SJCRH30 (cell line): ENCODE measurements around the gene ERFE. TPM values are rescaled to one million over a fixed set of nuclear protein-coding genes. Genes with fewer than 3 reads are reported as not detected.

Experiments used
- DNase-seq, 2 experiments: peaks; one replicate each; pipeline ENCODE4 v3.0.0-alpha.2; 2015 to 2020
- H3K27ac ChIP-seq: fragments of 250-450 bp; sonication (Bioruptor Pico); 2 replicates; pipeline ENCODE4 v1.5.1; 2020; ENCODE audit warnings: mild to moderate bottlenecking, moderate library complexity
- H3K27me3 ChIP-seq: fragments of 250-450 bp; sonication (Bioruptor Pico); 2 replicates; pipeline ENCODE4 v1.5.1; 2020; ENCODE audit warnings: mild to moderate bottlenecking, moderate library complexity
- H3K36me3 ChIP-seq: fragments of 250-450 bp; sonication (Bioruptor Pico); 2 replicates; pipeline ENCODE4 v1.5.1; 2020; ENCODE audit warnings: mild to moderate bottlenecking, moderate library complexity
- H3K4me1 ChIP-seq: fragments of 250-450 bp; sonication (Bioruptor Pico); 2 replicates; pipeline ENCODE4 v1.5.1; 2020; ENCODE audit warnings: mild to moderate bottlenecking, moderate library complexity
- H3K4me3 ChIP-seq: fragments of 250-450 bp; sonication (Bioruptor Pico); 2 replicates; pipeline ENCODE4 v1.5.1; 2020; ENCODE audit warnings: mild to moderate bottlenecking, moderate library complexity
- H3K9me3 ChIP-seq: fragments of 250-450 bp; sonication (Bioruptor Pico); replicated peaks from 2 replicates; pipeline ENCODE4 v1.5.1; 2020; ENCODE audit warnings: mild to moderate bottlenecking, moderate library complexity
- total RNA-seq: library from RNA; depleted of rRNA; stranded (reverse); fragments of >200 nt; shearing (Covaris generic); gene quantifications from 2 replicates; pipeline ENCODE4 v1.2.3, GENCODE V29; 2014

The ERFE gene
- total RNA-seq, 1 experiment from 2014 or later, result 10.4 TPM

DNA sequence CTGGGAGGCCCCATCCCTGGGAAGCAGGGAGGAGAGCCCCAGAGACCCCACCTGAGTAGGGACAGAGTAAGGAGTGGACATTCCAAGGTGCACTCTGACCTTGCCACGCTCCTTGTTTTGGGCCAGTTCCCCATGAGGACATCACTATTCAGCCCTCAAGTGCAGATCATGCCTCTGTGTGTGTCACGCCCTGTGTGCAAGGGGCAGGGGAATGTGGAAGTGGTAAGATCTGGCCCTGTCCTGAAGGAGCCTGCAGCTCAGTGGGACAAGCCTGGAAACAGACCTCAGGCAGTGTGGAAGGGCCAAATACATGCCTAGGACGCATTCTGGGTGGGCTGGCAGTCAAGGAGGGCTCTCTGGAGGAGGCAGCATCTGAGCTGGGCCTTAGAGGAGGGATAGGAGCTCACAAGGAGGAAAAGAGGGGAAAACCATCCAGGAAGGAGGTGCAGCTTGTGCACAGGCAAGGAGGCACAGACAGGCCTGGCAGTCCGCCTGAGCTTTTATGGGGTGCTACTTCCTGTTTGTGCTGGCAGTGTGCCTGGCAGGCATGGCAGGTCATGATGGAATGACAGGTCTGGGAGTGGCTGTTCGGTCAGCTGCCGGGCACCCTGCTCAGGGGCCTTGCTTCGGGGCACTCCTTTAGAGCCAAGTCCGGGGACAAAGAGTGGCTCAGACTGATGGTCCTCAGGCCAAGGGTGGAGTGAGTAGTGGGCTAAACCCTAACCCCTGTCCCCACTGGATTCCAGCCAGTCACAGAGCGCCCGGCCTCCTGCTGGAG, 17.0 kb upstream of the ERFE start:
- no peaks in the 10 kb centered on the region for H3K9me3 ChIP-seq
- no peaks in the 10 kb centered on the region for H3K36me3 ChIP-seq
- H3K27me3 ChIP-seq, result no peaks in the 10 kb centered on the region
- H3K4me3 ChIP-seq, result no peak overlapping the region
- peak; percentile 75 to 78 for DNase-seq
- peak overlapping the region; percentile 57; the same call in 1 of the 2 replicates for H3K27ac ChIP-seq
- H3K4me1 ChIP-seq, result peaks cover 59% of the 10 kb centered on the region

DNA sequence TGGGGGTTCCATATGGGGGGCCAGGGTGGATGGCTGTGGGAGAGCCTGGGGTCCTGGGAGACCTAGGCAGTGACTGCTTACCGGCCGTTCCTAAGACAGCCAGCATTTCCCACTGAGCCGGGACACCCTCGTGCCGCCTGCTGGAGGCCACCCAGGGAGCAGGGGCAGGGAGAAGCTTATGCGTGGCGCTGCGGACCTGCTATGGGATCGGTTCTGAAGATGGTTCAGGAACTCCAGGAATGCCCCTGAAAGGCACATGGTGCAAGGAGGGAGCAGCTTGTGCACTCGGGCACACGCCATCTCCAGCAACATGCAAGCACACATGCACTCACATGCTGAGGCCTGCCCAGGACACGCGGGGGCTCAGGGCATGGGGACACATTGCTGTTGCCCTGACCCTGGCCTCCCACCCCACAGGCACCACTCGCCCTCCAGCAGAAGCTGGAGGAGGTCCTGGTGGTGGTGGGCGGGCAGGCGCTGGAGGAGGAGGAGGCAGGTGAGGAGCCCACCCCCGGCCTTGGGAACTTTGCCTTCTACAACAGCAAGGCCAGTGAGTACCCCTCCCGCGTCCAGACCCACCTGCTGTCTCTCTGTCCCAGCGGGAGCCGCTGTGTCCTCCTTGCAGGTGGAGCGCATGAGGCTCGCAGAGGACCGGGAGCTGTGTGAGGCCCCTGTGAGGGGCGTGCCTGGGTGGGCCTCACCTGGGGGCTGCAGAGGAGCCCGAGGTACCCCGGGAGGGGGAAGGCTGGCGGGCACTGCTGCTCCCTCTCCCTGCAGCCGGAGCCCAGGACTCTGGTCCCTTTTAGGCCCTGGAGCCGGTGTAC, 16.2 kb upstream of the ERFE start:
- DNase-seq, result peak; percentile 36 to 51
- Histone ChIP-seq H3K4me3 (no peak overlapping the region), H3K4me1 (peaks cover 55% of the 10 kb centered on the region), H3K9me3 (no peaks in the 10 kb centered on the region), H3K27ac (peak overlapping the region; percentile 57; the same call in 1 of the 2 replicates), H3K27me3 (no peaks in the 10 kb centered on the region), H3K36me3 (no peaks in the 10 kb centered on the region)

DNA sequence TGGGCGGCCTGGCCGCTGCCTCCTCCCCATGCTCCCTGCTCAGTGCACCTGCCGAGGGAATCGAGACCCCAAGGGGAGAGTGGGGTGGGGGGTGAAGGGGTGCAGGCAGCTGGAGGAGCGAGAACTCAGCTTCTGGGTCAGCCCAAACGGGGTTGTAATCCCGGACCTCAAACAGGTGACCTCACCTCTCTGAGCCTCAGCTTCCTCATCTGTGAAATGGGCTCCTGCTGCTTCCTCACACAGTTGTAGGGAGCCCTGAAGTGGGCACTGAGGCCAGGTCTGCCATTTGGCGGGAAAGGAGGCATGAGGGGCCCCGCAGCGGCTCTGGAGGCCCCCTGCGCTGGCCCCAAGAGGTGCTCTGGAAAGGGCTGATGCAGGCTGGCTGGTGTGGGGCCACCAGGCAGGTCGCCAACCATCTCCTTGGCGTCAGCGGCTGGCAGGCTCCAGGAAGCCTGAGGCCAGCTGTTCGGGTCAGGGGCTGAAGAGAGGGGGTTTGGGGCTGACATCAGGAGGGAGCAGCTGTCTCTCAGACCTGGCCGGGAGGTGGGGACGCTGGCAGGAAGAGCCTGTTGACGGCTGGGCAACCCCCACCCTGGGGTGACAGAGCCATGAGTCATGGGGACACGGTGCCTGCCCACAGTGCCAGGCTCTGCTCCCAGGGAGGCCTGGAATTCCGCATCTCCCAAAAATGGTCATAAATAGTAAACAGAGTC, 15.4 kb upstream of the ERFE start:
- H3K9me3 ChIP-seq, result no peaks in the 10 kb centered on the region
- no peaks in the 10 kb centered on the region for H3K36me3 ChIP-seq
- peak; percentile 89 to 93 for DNase-seq
- H3K4me3 ChIP-seq, result no peak overlapping the region
- H3K27me3 ChIP-seq, result no peaks in the 10 kb centered on the region
- peak overlapping the region; percentile 57 for H3K27ac ChIP-seq
- peaks cover 47% of the 10 kb centered on the region for H3K4me1 ChIP-seq

DNA sequence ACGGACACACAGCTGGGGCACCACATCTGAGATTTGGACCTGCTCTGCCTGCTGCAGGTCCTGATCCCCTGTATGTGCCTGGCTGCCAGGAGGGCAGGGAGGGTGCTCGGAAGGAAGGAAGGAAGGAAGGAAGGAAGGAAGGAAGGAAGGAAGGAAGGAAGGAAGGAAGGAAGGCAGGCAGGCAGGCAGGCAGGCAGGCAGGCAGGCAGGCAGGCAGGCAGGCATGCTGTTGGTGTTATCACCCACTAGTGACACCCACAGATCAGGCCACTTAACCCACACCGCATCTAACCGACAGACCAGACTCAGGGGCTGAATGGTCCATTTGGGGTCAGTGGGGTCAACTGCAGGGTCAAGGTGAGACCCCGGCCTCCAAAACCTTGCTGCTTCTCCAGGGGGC, 14.5 kb upstream of the ERFE start:
- no peaks in the 10 kb centered on the region for H3K9me3 ChIP-seq
- no peaks in the 10 kb centered on the region for H3K36me3 ChIP-seq
- no peak overlapping the region for H3K4me3 ChIP-seq
- DNase-seq, result no peak
- H3K4me1 ChIP-seq, result peaks cover 43% of the 10 kb centered on the region
- H3K27me3 ChIP-seq, result no peaks in the 10 kb centered on the region
- peak overlapping the region; percentile 57; the same call in 1 of the 2 replicates for H3K27ac ChIP-seq

DNA sequence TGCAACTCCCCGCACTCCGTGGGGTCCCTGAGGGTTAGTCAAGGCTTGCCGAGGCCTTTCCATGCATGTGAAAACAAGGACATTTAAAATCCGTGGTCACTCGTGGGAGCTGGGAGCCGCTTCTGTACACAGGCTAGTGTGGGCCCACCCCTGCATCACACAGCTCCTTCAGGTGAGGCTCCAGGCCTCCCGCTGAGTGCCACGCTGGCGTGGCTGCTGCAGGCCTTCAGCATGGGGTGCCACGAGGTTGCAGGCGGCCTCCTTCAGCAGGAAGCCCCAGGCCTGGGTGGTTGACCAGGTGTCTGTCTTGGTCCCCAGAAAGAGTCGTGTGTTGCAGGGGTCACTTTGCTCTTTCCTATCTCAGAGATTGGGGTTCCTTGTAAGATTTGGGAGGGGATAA, 13.7 kb upstream of the ERFE start:
- Histone ChIP-seq H3K27ac (no peak overlapping the region), H3K36me3 (no peaks in the 10 kb centered on the region), H3K4me1 (peaks cover 41% of the 10 kb centered on the region), H3K4me3 (no peak overlapping the region), H3K27me3 (no peaks in the 10 kb centered on the region), H3K9me3 (no peaks in the 10 kb centered on the region)
- no peak for DNase-seq

DNA sequence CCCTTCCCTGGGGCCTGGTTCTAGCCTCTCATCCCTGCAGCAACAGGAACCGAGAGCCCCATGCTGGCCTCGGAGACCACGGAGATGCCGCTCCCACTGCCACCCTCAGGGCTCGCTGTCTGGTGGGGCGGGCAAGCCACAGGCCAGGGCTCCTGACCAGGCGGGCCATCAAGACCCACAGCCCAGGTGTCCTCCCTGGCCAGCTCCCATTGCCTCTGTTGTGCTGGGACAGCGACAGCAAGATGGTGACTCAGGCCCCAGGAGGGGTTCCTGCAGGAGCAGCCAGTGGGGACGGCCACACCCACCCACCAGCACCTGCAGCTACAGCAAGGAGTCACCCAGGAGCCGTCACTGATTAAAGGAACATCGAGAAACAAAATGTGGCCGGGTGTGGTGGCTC, 12.9 kb upstream of the ERFE start:
- Histone ChIP-seq H3K27ac (no peak overlapping the region), H3K4me3 (no peak overlapping the region), H3K27me3 (no peaks in the 10 kb centered on the region), H3K9me3 (no peaks in the 10 kb centered on the region), H3K36me3 (no peaks in the 10 kb centered on the region), H3K4me1 (peaks cover 48% of the 10 kb centered on the region)
- no peak for DNase-seq

DNA sequence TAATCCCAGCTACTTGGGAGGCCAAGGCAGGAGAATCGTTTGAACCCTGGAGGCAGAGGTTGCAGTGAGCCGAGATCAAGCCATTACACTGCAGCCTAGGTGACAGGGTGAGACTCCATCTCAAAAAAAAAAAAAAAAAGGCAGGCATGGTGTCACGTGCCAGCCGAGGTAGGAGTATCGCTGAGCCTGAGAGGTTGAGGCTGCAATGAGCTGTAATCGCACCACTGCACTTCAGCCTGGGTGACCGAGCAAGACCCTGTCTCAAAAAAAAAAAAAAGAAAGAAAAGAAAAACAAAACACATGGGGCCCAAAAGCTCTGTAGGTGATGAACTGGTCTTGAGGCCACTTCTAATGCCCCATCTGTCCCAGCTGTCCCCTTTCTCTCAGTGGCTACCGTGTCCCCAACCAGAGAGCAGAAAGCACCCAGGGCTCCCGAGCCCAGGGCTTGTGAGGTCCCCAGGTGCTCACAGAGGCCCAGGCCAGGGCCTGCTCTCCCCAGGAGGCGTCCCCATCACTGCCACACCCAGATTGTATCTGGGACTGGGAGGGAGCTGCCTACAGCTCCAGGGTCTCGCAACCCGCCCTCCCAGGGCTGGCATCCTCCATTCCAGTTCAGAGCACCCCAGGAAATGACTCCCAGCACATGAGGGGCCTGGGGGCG, 11.8 kb upstream of the ERFE start:
- peaks cover 44% of the 10 kb centered on the region for H3K4me1 ChIP-seq
- H3K4me3 ChIP-seq, result no peak overlapping the region
- H3K36me3 ChIP-seq, result no peaks in the 10 kb centered on the region
- no peaks in the 10 kb centered on the region for H3K9me3 ChIP-seq
- H3K27me3 ChIP-seq, result no peaks in the 10 kb centered on the region
- H3K27ac ChIP-seq, result no peak overlapping the region
- DNase-seq, result no peak

DNA sequence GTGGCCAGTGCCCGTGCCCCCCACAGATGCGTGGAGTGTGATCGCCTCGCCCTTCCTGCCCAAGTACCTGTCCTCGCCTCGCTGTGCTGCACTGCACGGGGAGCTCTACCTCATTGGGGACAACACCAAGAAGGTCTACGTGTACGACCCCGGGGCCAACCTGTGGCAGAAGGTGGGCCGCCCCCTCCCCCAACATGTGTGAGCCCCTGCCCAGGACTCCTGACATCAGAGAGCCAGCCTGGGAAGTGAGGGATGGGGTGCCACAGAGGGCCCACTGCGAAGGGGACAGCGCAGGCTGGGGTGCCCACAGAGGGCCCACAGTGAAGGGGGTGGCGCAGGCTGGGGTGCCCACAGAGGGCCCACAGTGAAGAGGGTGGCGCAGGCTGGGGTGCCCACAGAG, 9.8 kb upstream of the ERFE start:
- Histone ChIP-seq H3K4me3 (no peak overlapping the region), H3K9me3 (no peaks in the 10 kb centered on the region), H3K27ac (peak overlapping the region; percentile 65; the same call in 1 of the 2 replicates), H3K36me3 (no peaks in the 10 kb centered on the region), H3K27me3 (no peaks in the 10 kb centered on the region), H3K4me1 (peaks cover 24% of the 10 kb centered on the region)
- DNase-seq, result no peak

DNA sequence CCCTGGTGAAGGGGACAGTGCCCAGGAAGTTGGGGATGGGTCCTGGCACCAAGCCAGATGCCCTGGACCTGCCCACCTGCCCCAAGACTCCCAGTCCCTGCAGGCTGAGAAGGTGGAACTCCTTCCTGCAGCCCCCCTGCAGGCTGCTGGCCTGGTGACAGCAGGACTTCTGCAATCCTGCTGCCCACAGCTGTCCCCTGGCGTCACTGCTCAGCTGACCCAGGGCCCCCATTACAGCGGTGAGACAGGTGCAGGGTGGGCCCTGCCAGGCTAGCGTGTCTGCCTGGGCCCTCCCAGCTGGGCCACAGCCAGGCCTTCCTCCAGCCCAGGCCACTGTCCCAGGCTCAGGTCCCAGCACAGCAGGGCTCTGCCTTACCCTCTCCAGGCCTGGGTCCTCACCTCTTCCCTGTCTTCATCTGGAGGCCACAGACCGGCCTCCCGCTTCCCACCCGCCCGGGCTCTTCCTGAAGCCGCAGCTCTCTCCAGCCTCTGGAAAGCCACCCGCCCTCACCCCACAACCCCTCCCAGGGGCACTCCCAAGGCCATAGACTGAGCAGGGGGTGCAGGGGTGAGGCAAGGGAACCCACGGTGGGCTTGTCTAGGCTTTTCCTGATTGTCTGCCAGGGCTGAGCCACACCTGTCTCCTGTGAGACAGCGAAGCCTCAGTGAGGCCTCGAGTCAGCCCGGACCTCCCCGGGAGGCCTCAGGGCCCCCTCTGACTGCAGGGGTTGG, 8.8 kb upstream of the ERFE start:
- peak; percentile 94 to 95 for DNase-seq
- H3K27me3 ChIP-seq, result no peaks in the 10 kb centered on the region
- no peaks in the 10 kb centered on the region for H3K36me3 ChIP-seq
- no peaks in the 10 kb centered on the region for H3K9me3 ChIP-seq
- H3K4me3 ChIP-seq, result no peak overlapping the region
- H3K27ac ChIP-seq, result peak overlapping the region; percentile 65
- peaks cover 25% of the 10 kb centered on the region for H3K4me1 ChIP-seq

DNA sequence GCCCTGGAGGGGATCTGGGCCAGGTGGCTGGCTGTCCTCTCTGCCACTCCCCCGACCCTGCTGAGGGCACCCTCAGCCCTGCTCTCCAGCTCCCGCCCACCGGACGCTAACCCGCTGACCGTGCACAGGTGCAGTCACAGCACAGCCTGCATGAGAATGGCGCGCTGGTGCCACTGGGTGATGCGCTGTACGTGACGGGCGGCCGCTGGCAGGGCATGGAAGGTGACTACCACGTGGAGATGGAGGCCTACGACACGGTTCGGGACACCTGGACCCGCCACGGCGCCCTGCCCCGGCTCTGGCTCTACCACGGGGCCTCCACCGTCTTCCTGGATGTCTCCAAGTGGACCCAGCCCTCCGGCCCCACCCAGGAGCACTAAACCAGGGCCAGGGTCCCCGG, 8.1 kb upstream of the ERFE start:
- no peak for DNase-seq
- Histone ChIP-seq H3K9me3 (no peaks in the 10 kb centered on the region), H3K27me3 (no peaks in the 10 kb centered on the region), H3K36me3 (no peaks in the 10 kb centered on the region), H3K4me3 (no peak overlapping the region), H3K27ac (peak overlapping the region; percentile 65), H3K4me1 (peaks cover 30% of the 10 kb centered on the region)

DNA sequence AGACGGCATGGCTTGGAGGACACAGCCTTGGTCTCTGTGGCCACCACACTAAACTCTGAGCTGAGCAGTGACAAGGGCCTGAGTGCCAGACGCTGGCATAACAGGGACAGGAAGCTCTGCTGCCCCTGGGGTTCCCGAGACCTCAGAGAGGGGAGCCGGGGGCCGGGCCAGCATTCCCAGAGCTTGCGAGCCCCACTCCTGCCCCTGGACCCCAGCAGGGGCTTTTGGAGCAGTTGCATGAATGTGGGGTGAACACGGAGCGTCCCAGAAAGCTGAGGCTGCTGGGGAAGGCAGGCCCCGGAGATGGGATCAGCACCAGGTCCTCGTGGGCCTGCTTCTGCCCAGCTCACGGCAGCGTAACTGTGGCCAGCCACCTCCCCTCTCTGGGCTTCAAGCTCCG, 7.6 kb upstream of the ERFE start:
- H3K4me1 ChIP-seq, result peaks cover 36% of the 10 kb centered on the region

DNA sequence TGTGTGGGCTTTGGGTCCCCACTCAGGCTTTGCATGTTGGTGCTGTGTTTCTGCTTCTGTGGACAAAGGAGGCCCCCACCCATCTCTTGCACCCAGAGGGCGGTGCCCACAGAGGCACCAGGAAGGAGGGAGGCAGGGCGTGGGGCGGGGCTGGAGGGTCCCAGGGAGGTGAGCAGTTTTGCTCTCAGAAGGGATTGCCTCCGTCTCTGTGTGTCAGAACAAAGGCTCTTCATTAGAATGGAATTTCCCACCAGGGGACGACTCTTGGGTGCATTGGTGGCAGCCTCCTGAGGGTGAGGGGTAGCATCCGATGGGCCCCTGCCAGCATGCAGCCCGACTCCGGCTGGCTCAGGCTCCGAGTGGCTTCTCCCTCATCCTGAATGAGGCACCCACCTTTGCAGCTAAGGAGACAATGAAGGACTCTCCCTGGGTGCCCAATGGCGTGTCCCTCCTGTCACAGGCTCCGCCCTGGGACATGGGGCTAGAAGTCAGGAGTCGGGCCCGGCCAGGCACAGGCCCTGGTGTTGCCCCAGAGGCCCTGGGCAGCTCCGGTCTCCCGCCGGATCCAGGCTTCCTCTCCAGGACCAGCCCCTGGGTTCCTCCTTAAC, 7.0 kb upstream of the ERFE start:
- no peak for DNase-seq
- H3K27ac ChIP-seq, result no peak overlapping the region
- no peaks in the 10 kb centered on the region for H3K9me3 ChIP-seq
- no peaks in the 10 kb centered on the region for H3K36me3 ChIP-seq
- no peak overlapping the region for H3K4me3 ChIP-seq
- H3K4me1 ChIP-seq, result peaks cover 39% of the 10 kb centered on the region
- H3K27me3 ChIP-seq, result no peaks in the 10 kb centered on the region

More for the DNA sequence above, 7.6 kb upstream of the ERFE start:
- no peak for DNase-seq
- no peaks in the 10 kb centered on the region for H3K27me3 ChIP-seq
- H3K27ac ChIP-seq, result peak overlapping the region; percentile 65
- no peak overlapping the region for H3K4me3 ChIP-seq
- no peaks in the 10 kb centered on the region for H3K36me3 ChIP-seq
- no peaks in the 10 kb centered on the region for H3K9me3 ChIP-seq

DNA sequence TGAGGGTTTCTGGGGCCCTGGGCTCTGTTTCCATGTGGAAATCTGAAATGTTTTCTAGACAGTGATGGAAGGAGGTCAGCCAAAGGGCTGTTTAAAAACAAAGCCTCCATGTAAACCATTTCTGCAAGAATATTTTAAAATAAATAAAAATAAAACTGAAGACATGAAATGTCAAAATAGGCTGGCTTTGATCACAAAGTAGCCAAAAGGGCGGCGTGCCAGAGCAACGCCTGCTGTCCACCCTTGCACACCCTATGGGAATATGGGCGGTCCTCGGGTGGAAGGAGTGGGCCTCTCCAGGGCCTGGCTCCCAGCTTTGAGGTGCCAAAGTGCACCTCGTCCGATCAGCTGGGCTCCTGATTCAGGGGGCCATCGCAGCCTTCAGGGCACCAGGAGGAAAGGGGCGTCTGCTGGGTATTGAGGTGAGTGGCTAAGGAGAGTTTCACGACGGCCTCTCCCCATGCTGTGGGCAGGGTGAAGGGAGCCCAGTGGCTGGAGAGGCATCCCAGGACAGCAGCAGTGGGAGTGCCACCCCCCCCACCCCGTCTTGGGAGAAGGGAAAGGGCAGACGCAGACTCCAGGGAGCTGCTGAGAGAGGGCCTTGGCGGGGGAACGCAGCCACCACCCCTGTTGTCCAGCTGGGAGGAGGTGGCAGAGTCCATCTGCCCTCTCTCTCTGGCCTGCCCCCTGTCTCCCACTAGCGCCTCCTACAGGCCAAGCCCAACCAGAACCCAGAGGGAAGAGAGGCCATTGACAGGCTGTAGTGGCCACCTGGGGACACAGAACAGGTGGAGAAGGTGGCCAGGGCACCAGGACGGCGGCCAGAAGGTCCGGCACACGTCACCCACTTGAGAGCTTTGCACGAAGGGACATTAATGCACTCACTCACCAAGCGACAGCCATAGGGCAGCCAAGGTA, 5.7 kb upstream of the ERFE start:
- H3K27me3 ChIP-seq, result no peaks in the 10 kb centered on the region

More for the DNA sequence above, 5.7 kb upstream of the ERFE start:
- Histone ChIP-seq H3K4me3 (no peak overlapping the region), H3K27ac (no peak overlapping the region), H3K9me3 (no peaks in the 10 kb centered on the region), H3K36me3 (no peaks in the 10 kb centered on the region), H3K4me1 (peaks cover 39% of the 10 kb centered on the region)
- no peak for DNase-seq
